ENCODE results near the gene IQCB1. TPM values are rescaled to one million over a fixed set of nuclear protein-coding genes. Genes with fewer than 3 reads are reported as not detected.

IQCB1 gene
- total and polyA plus RNA-seq, 4 experiments from 2014 or later = 18.7 to 38.2 (median 30.1) TPM

DNA sequence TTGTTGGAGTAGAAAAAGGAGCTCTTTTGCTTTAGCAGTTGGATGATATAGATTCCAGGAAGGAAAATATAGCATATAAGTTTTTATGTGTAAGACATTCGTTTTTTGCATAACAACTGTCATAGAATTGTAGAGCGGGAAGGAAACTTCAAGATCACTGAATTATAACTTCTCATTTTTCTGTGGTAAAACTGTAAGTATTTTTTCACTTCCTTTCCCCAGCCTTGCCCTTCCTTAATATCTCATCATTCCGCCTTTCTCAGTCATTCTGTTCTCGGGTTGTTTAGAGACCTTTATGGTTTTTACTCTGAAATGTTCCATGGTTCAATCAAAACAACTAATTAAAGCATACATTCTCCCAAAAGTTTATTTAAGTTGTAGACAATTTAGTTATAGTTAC is 1.2 kb upstream of the IQCB1 start:
- peak overlapping the region in 1 of 2 donors; percentile 83 for H3K4me3 ChIP-seq (ENCODE audit: low read length in 2 of 2)
- H3K4me1 Mint-ChIP-seq = peaks cover 28 to 50% (median 40%) of the 10 kb centered on the region in 4 donors
- no peak overlapping the region for H3K27ac ChIP-seq (ENCODE audit: low read depth, low read length)
- H3K27ac Mint-ChIP-seq = peak overlapping the region in 6 of 7 donors; percentile 48 to 98 (median 84)
- intact Hi-C loops (cut with micrococcal nuclease) = loop anchor here (10.0 kb wide), 4 partner anchors 549 to 1741 kb away; partner anchors contain the start of genes FAM162A, GSK3B, HSPBAP1 and KPNA1
- H3K4me1 ChIP-seq (ENCODE audit: insufficient read depth, low read length) = peaks cover 30% of the 10 kb centered on the region
- no peaks in the 10 kb centered on the region for H3K9me3 ChIP-seq (ENCODE audit: control insufficient read depth in 1 of 2, low read length in 2 of 2)
- POLR2A ChIA-PET (ENCODE audit: partially characterized antibody) = interaction anchor here (1.7 kb wide), 1 partner anchor 580 kb away, joined by 4 read pairs; the partner anchor contains the start of gene WDR5B
- H3K36me3 Mint-ChIP-seq = peaks cover 3 to 28% of the 10 kb centered on the region in 2 donors
- H3K9me3 Mint-ChIP-seq = no peaks in the 10 kb centered on the region
- DNase-seq = no peak
- peak overlapping the region; percentile 92 to 98 (median 94) for H3K4me3 Mint-ChIP-seq
- no peaks in the 10 kb centered on the region for H3K27me3 Mint-ChIP-seq
- CTCF ChIA-PET (ENCODE audit: partially characterized antibody) = no interaction called here
- H3K27me3 ChIP-seq (ENCODE audit: insufficient read depth, low read length) = no peaks in the 10 kb centered on the region
- H3K36me3 ChIP-seq (ENCODE audit: insufficient read depth, low read length) = peaks cover 6% of the 10 kb centered on the region

DNA sequence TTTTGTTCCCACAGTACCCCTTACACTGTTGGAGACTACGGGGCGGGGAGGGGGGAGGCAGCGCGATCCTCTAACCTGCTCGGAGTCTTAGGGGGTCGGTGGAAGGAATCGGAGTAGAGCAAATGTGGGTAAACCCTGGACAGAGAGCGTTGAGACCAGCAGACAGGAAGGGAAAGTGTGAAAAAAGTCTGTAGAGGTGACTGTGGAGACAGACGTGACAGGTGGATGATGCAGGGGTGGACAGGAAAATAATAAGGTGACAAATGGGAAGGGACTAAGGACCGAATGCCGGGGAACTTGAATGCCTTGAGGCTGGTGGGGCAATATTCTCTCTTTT is 573 bp upstream of the IQCB1 start:
- Mint-ChIP-seq H3K27ac (peak overlapping the region; percentile 77 to 98 (median 94)), H3K4me1 (peaks cover 32 to 54% (median 43%) of the 10 kb centered on the region in 4 donors)
- intact Hi-C loops (cut with micrococcal nuclease) = loop anchor here (1.0 to 10.0 kb wide), 9 partner anchors 12 to 1741 kb away; partner anchors contain the start of genes FAM162A, GOLGB1, GSK3B and HCLS1

GRCh38 chr3:121834157-121834670 is 646 bp downstream of the IQCB1 start:
- POLR2A ChIA-PET (ENCODE audit: partially characterized antibody) = interaction anchor here (1.2 to 1.5 kb wide), 6 partner anchors 8 to 681 kb away, joined by 3 to 6 read pairs (median 4); partner anchors contain the start of genes GOLGB1, KPNA1 and POLQ
- no peaks in the 10 kb centered on the region for H3K27me3 ChIP-seq (ENCODE audit: insufficient read depth, low read length)
- peak in 4 of 5 donors; percentile 9 to 40 (median 18) for DNase-seq

More for the DNA sequence above, 573 bp upstream of the IQCB1 start:
- Histone ChIP-seq H3K4me3 (ENCODE audit: low read length in 2 of 2) (peak overlapping the region; percentile 83 to 91), H3K4me1 (ENCODE audit: insufficient read depth, low read length) (peaks cover 30% of the 10 kb centered on the region), H3K27ac (ENCODE audit: low read depth, low read length) (peak overlapping the region; percentile 84), H3K27me3 (ENCODE audit: insufficient read depth, low read length) (no peaks in the 10 kb centered on the region), H3K36me3 (ENCODE audit: insufficient read depth, low read length) (peaks cover 6% of the 10 kb centered on the region), H3K9me3 (ENCODE audit: control insufficient read depth in 1 of 2, low read length in 2 of 2) (no peaks in the 10 kb centered on the region)
- ChIA-PET POLR2A (ENCODE audit: partially characterized antibody) (interaction anchor here (0.6 to 1.7 kb wide), 7 partner anchors 9 to 679 kb away, joined by 3 to 6 read pairs (median 4); partner anchors contain the start of genes GOLGB1, HCLS1, KPNA1 and WDR5B), CTCF (ENCODE audit: partially characterized antibody) (no interaction called here)
- peaks cover 3 to 31% of the 10 kb centered on the region in 2 donors for H3K36me3 Mint-ChIP-seq
- no peaks in the 10 kb centered on the region for H3K9me3 Mint-ChIP-seq
- peak overlapping the region; percentile 92 to 98 (median 94) for H3K4me3 Mint-ChIP-seq
- DNase-seq = no peak
- H3K27me3 Mint-ChIP-seq = no peaks in the 10 kb centered on the region

GRCh38 chr3:121822973-121823372 is 11.9 kb downstream of the IQCB1 start:
- Histone ChIP-seq H3K27ac (ENCODE audit: low read depth, low read length) (no peak overlapping the region), H3K36me3 (ENCODE audit: insufficient read depth, low read length) (peaks cover 45% of the 10 kb centered on the region), H3K4me3 (ENCODE audit: low read length in 2 of 2) (no peak overlapping the region), H3K27me3 (ENCODE audit: insufficient read depth, low read length) (no peaks in the 10 kb centered on the region), H3K9me3 (ENCODE audit: control insufficient read depth in 1 of 2, low read length in 2 of 2) (peaks cover 0 to 6% of the 10 kb centered on the region in 2 donors), H3K4me1 (ENCODE audit: insufficient read depth, low read length) (peaks cover 4% of the 10 kb centered on the region)
- intact Hi-C loops (cut with micrococcal nuclease) = no loop called here
- ChIA-PET CTCF (ENCODE audit: partially characterized antibody) (no interaction called here), POLR2A (ENCODE audit: partially characterized antibody) (no interaction called here)
- Mint-ChIP-seq H3K9me3 (peaks cover 0 to 9% (median 6%) of the 10 kb centered on the region in 8 donors), H3K4me3 (no peak overlapping the region), H3K4me1 (peaks cover 21 to 40% (median 27%) of the 10 kb centered on the region in 4 donors), H3K27ac (no peak overlapping the region), H3K36me3 (peaks cover 76 to 83% of the 10 kb centered on the region in 2 donors), H3K27me3 (no peaks in the 10 kb centered on the region)
- no peak for DNase-seq

More at GRCh38 chr3:121834157-121834670, 646 bp downstream of the IQCB1 start:
- Histone ChIP-seq H3K9me3 (ENCODE audit: control insufficient read depth in 1 of 2, low read length in 2 of 2) (no peaks in the 10 kb centered on the region), H3K4me3 (ENCODE audit: low read length in 2 of 2) (peak overlapping the region; percentile 83 to 96), H3K4me1 (ENCODE audit: insufficient read depth, low read length) (peaks cover 30% of the 10 kb centered on the region), H3K27ac (ENCODE audit: low read depth, low read length) (peak overlapping the region; percentile 84), H3K36me3 (ENCODE audit: insufficient read depth, low read length) (peaks cover 6% of the 10 kb centered on the region)
- H3K4me1 Mint-ChIP-seq = peaks cover 37 to 57% (median 46%) of the 10 kb centered on the region in 4 donors
- no peaks in the 10 kb centered on the region for H3K9me3 Mint-ChIP-seq
- no peaks in the 10 kb centered on the region for H3K27me3 Mint-ChIP-seq
- CTCF ChIA-PET (ENCODE audit: partially characterized antibody) = no interaction called here
- intact Hi-C loops (cut with micrococcal nuclease) = loop anchor here (10.0 kb wide), 4 partner anchors 551 to 1739 kb away; partner anchors contain the start of genes FAM162A, GSK3B, HSPBAP1 and KPNA1
- H3K4me3 Mint-ChIP-seq = peak overlapping the region; percentile 92 to 98 (median 94)
- peaks cover 8 to 31% of the 10 kb centered on the region in 2 donors for H3K36me3 Mint-ChIP-seq
- H3K27ac Mint-ChIP-seq = peak overlapping the region; percentile 77 to 98 (median 94)

GRCh38 chr3:121821421-121822199 is 13.2 kb downstream of the IQCB1 start:
- Histone ChIP-seq H3K4me3 (ENCODE audit: low read length in 2 of 2) (no peak overlapping the region), H3K4me1 (ENCODE audit: insufficient read depth, low read length) (peaks cover 8% of the 10 kb centered on the region), H3K9me3 (ENCODE audit: control insufficient read depth in 1 of 2, low read length in 2 of 2) (peaks cover 0 to 6% of the 10 kb centered on the region in 2 donors), H3K27ac (ENCODE audit: low read depth, low read length) (no peak overlapping the region), H3K27me3 (ENCODE audit: insufficient read depth, low read length) (no peaks in the 10 kb centered on the region), H3K36me3 (ENCODE audit: insufficient read depth, low read length) (peaks cover 35% of the 10 kb centered on the region)
- no peak overlapping the region for H3K4me3 Mint-ChIP-seq
- peaks cover 0 to 14% (median 10%) of the 10 kb centered on the region in 8 donors for H3K9me3 Mint-ChIP-seq
- intact Hi-C loops (cut with micrococcal nuclease) = no loop called here
- peaks cover 29 to 51% (median 35%) of the 10 kb centered on the region in 4 donors for H3K4me1 Mint-ChIP-seq
- DNase-seq = no peak
- peaks cover 74 to 81% of the 10 kb centered on the region in 2 donors for H3K36me3 Mint-ChIP-seq
- ChIA-PET CTCF (ENCODE audit: partially characterized antibody) (no interaction called here), POLR2A (ENCODE audit: partially characterized antibody) (no interaction called here)
- H3K27ac Mint-ChIP-seq = no peak overlapping the region
- no peaks in the 10 kb centered on the region for H3K27me3 Mint-ChIP-seq

GRCh38 chr3:121819236-121819635 is 15.6 kb downstream of the IQCB1 start:
- H3K4me3 Mint-ChIP-seq = no peak overlapping the region
- H3K27ac Mint-ChIP-seq = peak overlapping the region in 1 of 7 donors; percentile 25
- peaks cover 0 to 6% of the 10 kb centered on the region in 2 donors for H3K9me3 ChIP-seq (ENCODE audit: control insufficient read depth in 1 of 2, low read length in 2 of 2)
- no peak for DNase-seq
- no peaks in the 10 kb centered on the region for H3K27me3 ChIP-seq (ENCODE audit: insufficient read depth, low read length)
- H3K36me3 Mint-ChIP-seq = peaks cover 77 to 82% of the 10 kb centered on the region in 2 donors
- peaks cover 15% of the 10 kb centered on the region for H3K36me3 ChIP-seq (ENCODE audit: insufficient read depth, low read length)
- no peaks in the 10 kb centered on the region for H3K27me3 Mint-ChIP-seq
- H3K4me1 Mint-ChIP-seq = peaks cover 39 to 63% (median 53%) of the 10 kb centered on the region in 4 donors
- H3K9me3 Mint-ChIP-seq = peaks cover 2 to 14% (median 10%) of the 10 kb centered on the region in 8 donors
- intact Hi-C loops (cut with micrococcal nuclease) = no loop called here
- no peak overlapping the region for H3K4me3 ChIP-seq (ENCODE audit: low read length in 2 of 2)
- H3K27ac ChIP-seq (ENCODE audit: low read depth, low read length) = no peak overlapping the region
- CTCF ChIA-PET (ENCODE audit: partially characterized antibody) = no interaction called here
- peaks cover 8% of the 10 kb centered on the region for H3K4me1 ChIP-seq (ENCODE audit: insufficient read depth, low read length)
- POLR2A ChIA-PET (ENCODE audit: partially characterized antibody) = no interaction called here

GRCh38 chr3:121818578-121818977 is 16.3 kb downstream of the IQCB1 start:
- no peak overlapping the region for H3K27ac ChIP-seq (ENCODE audit: low read depth, low read length)
- Mint-ChIP-seq H3K9me3 (peaks cover 2 to 14% (median 10%) of the 10 kb centered on the region in 8 donors), H3K36me3 (peaks cover 77 to 83% of the 10 kb centered on the region in 2 donors), H3K4me1 (peaks cover 46 to 69% (median 59%) of the 10 kb centered on the region in 4 donors), H3K4me3 (no peak overlapping the region), H3K27me3 (no peaks in the 10 kb centered on the region), H3K27ac (peak overlapping the region in 2 of 7 donors; percentile 3 to 19)
- intact Hi-C loops (cut with micrococcal nuclease) = no loop called here
- ChIA-PET POLR2A (ENCODE audit: partially characterized antibody) (no interaction called here), CTCF (ENCODE audit: partially characterized antibody) (no interaction called here)
- H3K27me3 ChIP-seq (ENCODE audit: insufficient read depth, low read length) = no peaks in the 10 kb centered on the region
- H3K9me3 ChIP-seq (ENCODE audit: control insufficient read depth in 1 of 2, low read length in 2 of 2) = peaks cover 0 to 6% of the 10 kb centered on the region in 2 donors
- peaks cover 8% of the 10 kb centered on the region for H3K4me1 ChIP-seq (ENCODE audit: insufficient read depth, low read length)
- H3K36me3 ChIP-seq (ENCODE audit: insufficient read depth, low read length) = peaks cover 10% of the 10 kb centered on the region
- DNase-seq = no peak
- no peak overlapping the region for H3K4me3 ChIP-seq (ENCODE audit: low read length in 2 of 2)
